Measurements from ENCODE around the gene KRT1. TPM values are rescaled to one million over a fixed set of nuclear protein-coding genes. Genes with fewer than 3 reads are reported as not detected.

The KRT1 gene
- total and polyA plus RNA-seq, 10 of the 15 experiments (the other 5 are each of a cell fraction or from before 2014, with no cell fraction given): not detected

- TF ChIP-seq SMAD1 (IDR thresholded peaks at IDR 0.05; ENCODE audit: low read depth, partially characterized antibody): no peak
Measured at GRCh38 chr12:52630599-52631200, 49.5 kb downstream of the KRT1 start (continued).

- ChIA-PET POLR2A (no interaction called here), CTCF (no interaction called here)
- BruUV-seq (replicated peaks): no TSS peak
Measured at GRCh38 chr12:52630008-52630500, 50.2 kb downstream of the KRT1 start.

More at GRCh38 chr12:52630008-52630500, 50.2 kb downstream of the KRT1 start:
- Histone ChIP-seq H4K20me1 (ENCODE audit: control insufficient read depth, insufficient read depth) (no peaks in the 10 kb centered on the region), H3K27ac (ENCODE audit: control insufficient read depth, insufficient read depth) (no peak overlapping the region), H3K4me2 (ENCODE audit: control insufficient read depth, insufficient read depth) (no peak overlapping the region), H3K4me1 (ENCODE audit: control insufficient read depth, insufficient read depth, low read length) (no peaks in the 10 kb centered on the region), H3K9me3 (replicated peaks; ENCODE audit: control insufficient read depth, insufficient read depth, low read length) (no peaks in the 10 kb centered on the region), H3K79me2 (ENCODE audit: control insufficient read depth, insufficient read depth, low read length) (no peaks in the 10 kb centered on the region), H3K27me3 (replicated peaks in 1 of 2; ENCODE audit: control insufficient read depth in 2 of 2, insufficient read depth in 2 of 2, low read length in 1 of 2) (peaks cover 0 to 2% of the 10 kb centered on the region in 2 experiments; a peak in 2 of 4 replicates), H3K36me3 (ENCODE audit: control insufficient read depth in 2 of 2, insufficient read depth in 2 of 2, low read length in 1 of 2) (no peaks in the 10 kb centered on the region), H3K4me3 (no peak overlapping the region), H2AFZ (ENCODE audit: control insufficient read depth, low read depth, low read length) (no peak overlapping the region), H3K9ac (ENCODE audit: control insufficient read depth, insufficient read depth, low read length) (no peak overlapping the region)
- ChIA-PET SMC1A (ENCODE audit: uncharacterized antibody, unreplicated experiment) (no interaction called here), RAD21 (ENCODE audit: unreplicated experiment) (no interaction called here)
- no peak for DNase-seq (ENCODE audit: low read depth, low spot score)
- in situ Hi-C loops (cut with MboI) (no loop called here), intact Hi-C loops (cut with micrococcal nuclease; ENCODE audit: unreplicated experiment) (no loop called here)
- 5% methylated on average over 7 of the region's 7 CpGs for WGBS (ENCODE audit: insufficient coverage, insufficient replicate concordance, low lambda C conversion rate, missing lambda C conversion rate)
- no peak for FAIRE-seq
- no peak for TF ChIP-seq POLR2AphosphoS2 (IDR thresholded peaks at IDR 0.05; ENCODE audit: low read depth, low read length)
- TF ChIP-seq NR2C2 (IDR thresholded peaks at IDR 0.05; ENCODE audit: borderline replicate concordance, control insufficient read depth, insufficient read length, low read depth): no peak
- no peak for TF ChIP-seq EGR1 (IDR thresholded peaks at IDR 0.05; ENCODE audit: borderline replicate concordance in 1 of 2, low read depth in 2 of 2, low read length in 2 of 2)
- no peak for TF ChIP-seq ETV6 (conservative IDR thresholded peaks at IDR 0.05 in 1 of 2, IDR thresholded peaks at IDR 0.05 in 1 of 2; ENCODE audit: borderline replicate concordance in 1 of 2, low read depth in 1 of 2)
- no peak for TF ChIP-seq SP1 (IDR thresholded peaks at IDR 0.05; ENCODE audit: low read depth, low read length)
- no peak for TF ChIP-seq JUNB (IDR thresholded peaks at IDR 0.05)
- no peak for TF ChIP-seq MEF2B (IDR thresholded peaks at IDR 0.05; ENCODE audit: partially characterized antibody, poor library complexity, severe bottlenecking)
- no peak for TF ChIP-seq SKIL (IDR thresholded peaks at IDR 0.05; ENCODE audit: low read depth, poor library complexity, severe bottlenecking)
- TF ChIP-seq YY1 (IDR thresholded peaks at IDR 0.05; ENCODE audit: low read depth, low read length): no peak
- TF ChIP-seq PAX5 (IDR thresholded peaks at IDR 0.05; ENCODE audit: borderline replicate concordance, low read depth, low read length): no peak
- TF ChIP-seq YBX1 (IDR thresholded peaks at IDR 0.05): no peak
- no peak for TF ChIP-seq ASH2L (IDR thresholded peaks at IDR 0.05; ENCODE audit: borderline replicate concordance, low read depth)
- no peak for TF ChIP-seq ATF7 (IDR thresholded peaks at IDR 0.05; ENCODE audit: low read depth)
- no peak for TF ChIP-seq USF1 (IDR thresholded peaks at IDR 0.05; ENCODE audit: borderline replicate concordance, extremely low read length, insufficient read depth, low read depth, low read length)
- no peak for TF ChIP-seq BACH1 (IDR thresholded peaks at IDR 0.05; ENCODE audit: borderline replicate concordance)
- no peak for TF ChIP-seq RFX5 (IDR thresholded peaks at IDR 0.05; ENCODE audit: low read depth, low read length)
- TF ChIP-seq FOXK2 (IDR thresholded peaks at IDR 0.05): no peak
- no peak for TF ChIP-seq GATAD2B (conservative IDR thresholded peaks at IDR 0.05; ENCODE audit: low read depth)
- no peak for ATAC-seq

Measured in GM12878 (cell line).